DOHH2 (cell line): ENCODE measurements around the gene RABGAP1L.

Experiments
- EZH2phosphoT487 ChIP-seq: fragments of 200-600 bp; sonication (generic); IDR thresholded peaks from 2 replicates; pipeline ENCODE4 v1.6.1; 2017; ENCODE audit warnings: borderline replicate concordance, mild to moderate bottlenecking, antibody characterized with exemption, low read length, moderate library complexity, mixed read lengths
- TF ChIP-seq, protein P1 (sequence below): fragments of 200-600 bp; sonication (generic); IDR thresholded peaks from one replicate; pipeline ENCODE4 v1.5.1; 2014; ENCODE audit warnings: antibody characterized with exemption, mild to moderate bottlenecking, low read depth, low read length; ENCODE audit not compliant: poor library complexity, severe bottlenecking

DNA sequence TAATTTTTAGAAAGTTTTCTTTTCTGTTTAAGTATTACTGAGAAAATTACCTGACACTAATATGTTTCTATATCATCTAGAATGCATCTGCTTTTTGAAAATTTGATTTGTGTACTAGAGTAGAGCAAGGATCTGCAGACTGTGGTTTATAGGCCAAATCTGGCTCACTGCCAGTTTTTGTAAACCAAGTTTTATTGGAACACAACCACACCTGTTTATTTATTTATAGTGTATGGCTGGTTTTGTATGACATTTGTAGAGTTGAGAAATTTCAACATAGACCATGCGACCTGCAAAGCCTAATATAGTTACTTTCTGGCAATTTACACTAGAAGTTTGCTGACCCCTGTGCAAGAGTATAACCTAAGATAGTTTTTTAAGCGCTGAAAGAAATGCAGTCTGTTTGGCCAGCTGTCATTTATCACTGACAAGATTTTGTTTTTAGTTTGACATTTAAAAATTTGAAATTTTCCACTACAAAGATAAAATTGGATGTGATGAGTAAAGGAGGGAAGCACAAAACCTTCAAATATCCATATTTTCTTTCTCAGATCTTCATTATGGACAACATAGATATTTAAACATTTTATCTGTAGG lies 804.3 kb downstream of the RABGAP1L start:
- TF ChIP-seq, protein P1, sequence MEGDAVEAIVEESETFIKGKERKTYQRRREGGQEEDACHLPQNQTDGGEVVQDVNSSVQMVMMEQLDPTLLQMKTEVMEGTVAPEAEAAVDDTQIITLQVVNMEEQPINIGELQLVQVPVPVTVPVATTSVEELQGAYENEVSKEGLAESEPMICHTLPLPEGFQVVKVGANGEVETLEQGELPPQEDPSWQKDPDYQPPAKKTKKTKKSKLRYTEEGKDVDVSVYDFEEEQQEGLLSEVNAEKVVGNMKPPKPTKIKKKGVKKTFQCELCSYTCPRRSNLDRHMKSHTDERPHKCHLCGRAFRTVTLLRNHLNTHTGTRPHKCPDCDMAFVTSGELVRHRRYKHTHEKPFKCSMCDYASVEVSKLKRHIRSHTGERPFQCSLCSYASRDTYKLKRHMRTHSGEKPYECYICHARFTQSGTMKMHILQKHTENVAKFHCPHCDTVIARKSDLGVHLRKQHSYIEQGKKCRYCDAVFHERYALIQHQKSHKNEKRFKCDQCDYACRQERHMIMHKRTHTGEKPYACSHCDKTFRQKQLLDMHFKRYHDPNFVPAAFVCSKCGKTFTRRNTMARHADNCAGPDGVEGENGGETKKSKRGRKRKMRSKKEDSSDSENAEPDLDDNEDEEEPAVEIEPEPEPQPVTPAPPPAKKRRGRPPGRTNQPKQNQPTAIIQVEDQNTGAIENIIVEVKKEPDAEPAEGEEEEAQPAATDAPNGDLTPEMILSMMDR = no peak
- TF ChIP-seq EZH2phosphoT487 = no peak
